ENCODE results near the gene CFAP410.

DNA sequence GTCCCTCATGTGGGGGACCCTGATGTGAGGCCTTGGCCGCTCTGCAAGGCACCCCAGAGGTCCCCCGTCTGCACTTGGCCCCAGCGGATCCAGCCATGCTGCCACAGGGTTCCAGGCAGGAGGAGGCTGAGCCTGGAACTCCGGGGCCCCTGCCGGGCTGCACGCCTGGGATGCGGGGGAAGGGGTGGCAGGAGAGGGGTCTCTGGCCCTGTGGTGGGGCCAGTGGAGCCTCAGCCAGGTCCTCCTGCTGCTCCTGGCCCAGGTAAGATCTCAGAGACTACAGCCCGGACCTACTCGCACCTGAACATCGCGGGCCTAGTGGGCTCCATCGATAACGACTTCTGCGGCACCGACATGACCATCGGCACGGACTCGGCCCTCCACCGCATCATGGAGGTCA is 26.5 kb downstream of the CFAP410 start:
- TF ChIP-seq, protein P1, sequence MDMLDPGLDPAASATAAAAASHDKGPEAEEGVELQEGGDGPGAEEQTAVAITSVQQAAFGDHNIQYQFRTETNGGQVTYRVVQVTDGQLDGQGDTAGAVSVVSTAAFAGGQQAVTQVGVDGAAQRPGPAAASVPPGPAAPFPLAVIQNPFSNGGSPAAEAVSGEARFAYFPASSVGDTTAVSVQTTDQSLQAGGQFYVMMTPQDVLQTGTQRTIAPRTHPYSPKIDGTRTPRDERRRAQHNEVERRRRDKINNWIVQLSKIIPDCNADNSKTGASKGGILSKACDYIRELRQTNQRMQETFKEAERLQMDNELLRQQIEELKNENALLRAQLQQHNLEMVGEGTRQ (IDR thresholded peaks at IDR 0.05; ENCODE audit: low read depth, low read length) = no peak
- TF ChIP-seq CTCF (conservative IDR thresholded peaks at IDR 0.05; ENCODE audit: low read depth, low read length) = no peak
- TF ChIP-seq MAZ (IDR thresholded peaks at IDR 0.05; ENCODE audit: borderline replicate concordance, low read depth, low read length) = no peak
- no peak for TF ChIP-seq RAD21 (IDR thresholded peaks at IDR 0.05; ENCODE audit: low read length)
- no peak for TF ChIP-seq MAFK (IDR thresholded peaks at IDR 0.05; ENCODE audit: low read depth, low read length)
- TF ChIP-seq POLR2A (IDR thresholded peaks at IDR 0.05; ENCODE audit: low read depth, low read length) = no peak
- no peak for TF ChIP-seq FOS (IDR thresholded peaks at IDR 0.05; ENCODE audit: low read depth, low read length)
- TF ChIP-seq NFE2L2 (IDR thresholded peaks at IDR 0.05; ENCODE audit: low read depth, low read length) = no peak
- TF ChIP-seq SMC3 (IDR thresholded peaks at IDR 0.05; ENCODE audit: low read depth, low read length) = no peak
- TF ChIP-seq, protein P2, sequence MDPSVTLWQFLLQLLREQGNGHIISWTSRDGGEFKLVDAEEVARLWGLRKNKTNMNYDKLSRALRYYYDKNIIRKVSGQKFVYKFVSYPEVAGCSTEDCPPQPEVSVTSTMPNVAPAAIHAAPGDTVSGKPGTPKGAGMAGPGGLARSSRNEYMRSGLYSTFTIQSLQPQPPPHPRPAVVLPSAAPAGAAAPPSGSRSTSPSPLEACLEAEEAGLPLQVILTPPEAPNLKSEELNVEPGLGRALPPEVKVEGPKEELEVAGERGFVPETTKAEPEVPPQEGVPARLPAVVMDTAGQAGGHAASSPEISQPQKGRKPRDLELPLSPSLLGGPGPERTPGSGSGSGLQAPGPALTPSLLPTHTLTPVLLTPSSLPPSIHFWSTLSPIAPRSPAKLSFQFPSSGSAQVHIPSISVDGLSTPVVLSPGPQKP (IDR thresholded peaks at IDR 0.05; ENCODE audit: borderline replicate concordance, low read depth, low read length) = no peak
- no peak for TF ChIP-seq CEBPB (IDR thresholded peaks at IDR 0.05; ENCODE audit: low read depth, low read length)
- TF ChIP-seq BHLHE40 (IDR thresholded peaks at IDR 0.05; ENCODE audit: low read depth, low read length) = no peak
- TF ChIP-seq RCOR1 (IDR thresholded peaks at IDR 0.05; ENCODE audit: insufficient replicate concordance, low read length) = no peak
- no peak for TF ChIP-seq CHD1 (IDR thresholded peaks at IDR 0.05; ENCODE audit: low read depth, low read length)
